EH (cell line): ENCODE results near the gene FAM227B.

Source experiments
- DNase-seq: peaks from one replicate; pipeline ENCODE4 v3.0.0-alpha.2; 2015; ENCODE audit warnings: low read depth

The FAM227B gene

DNA sequence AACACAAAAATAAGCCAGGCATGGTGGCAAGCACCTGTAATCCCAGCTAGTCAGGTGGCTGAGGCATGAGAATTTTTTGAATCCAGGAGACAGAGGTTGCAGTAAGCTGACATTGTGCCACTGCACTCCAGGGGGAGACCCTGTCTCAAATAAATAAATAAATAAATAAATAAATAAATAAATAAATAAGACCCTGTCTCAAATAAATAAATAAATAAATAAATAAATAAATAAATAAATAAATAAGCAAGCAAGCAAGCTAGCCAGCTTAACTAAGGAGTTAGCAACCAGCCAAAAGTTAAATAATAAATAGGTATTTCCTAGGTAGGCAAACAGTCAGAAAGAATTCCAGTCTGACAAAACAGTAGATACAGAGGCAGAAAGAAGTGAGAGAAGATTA is 326.7 kb downstream of the FAM227B start:
- DNase-seq, result no peak

GRCh38 chr15:49290191-49290590 is 330.4 kb downstream of the FAM227B start:
- no peak for DNase-seq

- DNase-seq, result no peak
These were observed 332.2 kb downstream of the FAM227B start for GRCh38 chr15:49288391-49288790.

DNA sequence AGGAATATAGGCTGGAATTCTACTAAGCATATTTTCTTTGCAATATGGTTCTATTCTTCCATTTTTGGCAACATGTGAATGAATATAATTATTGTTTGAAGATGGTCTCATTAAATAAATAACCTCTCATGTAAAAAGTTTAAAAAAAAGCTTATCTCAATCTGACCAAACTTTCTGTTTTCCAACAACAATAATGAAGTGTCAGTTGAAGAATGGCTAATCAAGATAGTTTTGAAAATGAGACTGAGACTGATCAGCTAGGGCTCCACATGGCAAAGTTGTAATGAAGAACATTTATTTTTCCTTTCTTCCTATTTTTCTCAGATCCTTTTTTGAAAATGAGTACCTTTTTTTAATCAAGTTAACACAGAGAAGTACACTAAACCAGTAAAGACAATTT is 333.1 kb downstream of the FAM227B start:
- no peak for DNase-seq

DNA sequence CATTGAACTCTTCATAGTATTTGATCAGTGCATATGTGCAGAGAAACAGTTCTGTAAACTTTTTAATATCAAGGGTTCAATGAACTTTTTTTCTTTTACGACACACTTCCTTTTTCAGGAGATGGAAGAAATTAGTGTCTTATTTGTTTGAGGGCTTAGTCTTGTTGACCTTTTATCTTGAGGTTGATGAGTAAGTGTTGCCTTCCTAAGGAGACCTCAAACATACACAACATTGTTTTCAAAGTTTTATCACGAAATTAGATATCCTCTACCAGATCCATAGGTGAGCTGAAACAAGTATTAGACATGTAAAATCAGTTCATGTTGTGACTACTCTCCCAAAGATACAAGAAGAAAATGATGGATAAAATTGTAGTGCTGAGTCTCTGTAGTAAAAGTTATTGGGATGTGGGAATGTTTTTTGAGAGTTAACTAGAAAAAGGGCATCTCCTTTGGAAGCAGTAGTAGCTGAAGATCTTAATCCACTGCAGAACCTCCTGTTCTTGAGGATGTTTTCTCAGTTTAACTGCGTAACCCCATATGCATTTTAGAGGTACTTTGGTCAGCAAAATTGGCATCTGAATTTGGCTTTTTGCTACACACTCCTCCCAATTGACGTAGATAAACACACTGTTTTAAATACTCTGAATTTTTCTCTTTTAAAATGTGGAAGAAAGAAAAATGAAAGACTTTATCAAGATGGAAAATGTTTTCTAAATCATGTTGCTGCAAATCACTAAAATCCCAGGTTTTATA is 333.8 kb downstream of the FAM227B start:
- no peak for DNase-seq

GRCh38 chr15:49282366-49282765 is 338.3 kb downstream of the FAM227B start:
- DNase-seq, result peak; percentile 96

DNA sequence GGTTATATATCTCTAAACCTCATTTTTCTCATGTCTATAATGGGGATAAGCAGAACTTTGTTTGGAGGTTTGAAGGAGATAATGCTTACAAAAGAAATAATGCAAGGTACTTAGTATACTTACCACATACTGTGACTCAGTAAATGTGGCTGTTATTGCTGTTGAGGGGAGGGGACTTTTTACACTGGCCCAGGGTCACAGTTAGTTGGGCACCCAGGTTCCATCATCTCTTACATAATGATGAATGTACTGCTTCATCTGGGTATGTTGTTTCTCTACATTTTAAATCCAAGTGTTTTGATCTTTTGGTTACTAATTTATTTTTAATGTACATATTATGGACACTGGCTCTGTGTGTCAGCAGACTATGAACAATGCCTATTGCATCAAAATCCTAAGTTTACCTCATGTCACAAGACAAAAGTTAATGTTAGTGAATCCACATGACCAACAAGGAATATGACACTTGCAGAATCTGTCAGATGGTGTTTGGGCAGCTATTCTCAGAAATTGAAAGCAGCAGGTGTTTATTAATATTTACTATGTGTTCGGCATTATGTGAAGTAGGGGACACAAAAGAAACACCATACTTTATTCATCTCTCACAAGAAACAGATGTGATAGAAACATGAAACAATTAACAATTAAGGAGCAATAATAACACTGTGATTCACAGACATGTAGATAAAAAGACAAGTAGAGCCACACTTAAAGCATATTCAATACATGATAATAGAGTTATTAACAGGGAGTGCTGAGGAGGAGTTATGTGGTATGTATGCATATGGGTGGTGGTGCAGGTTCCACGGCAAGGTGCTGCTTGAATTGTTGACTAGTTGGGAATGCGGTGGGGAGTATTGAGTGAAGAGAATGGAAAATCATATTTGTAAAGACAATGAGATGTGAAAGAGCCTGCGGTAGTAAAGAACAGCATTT is 340.8 kb downstream of the FAM227B start:
- no peak for DNase-seq

DNA sequence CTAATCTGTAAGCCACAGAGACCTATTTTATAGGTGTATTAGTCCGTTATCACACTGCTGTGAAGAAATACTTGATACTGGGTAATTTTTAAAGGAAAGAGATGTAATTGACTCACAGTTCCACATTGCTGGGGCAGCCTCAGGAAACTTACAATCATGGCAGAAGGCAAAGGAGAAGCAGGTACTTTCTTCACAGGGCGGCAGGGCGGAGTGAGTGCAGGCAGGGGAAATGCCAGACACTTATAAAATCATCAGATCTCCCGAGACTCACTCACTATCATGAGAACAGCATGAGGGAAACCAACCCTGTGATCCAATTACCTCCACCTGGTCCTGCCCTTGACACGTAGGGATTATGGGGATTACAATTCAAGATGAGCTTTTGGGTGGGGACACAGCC is 341.9 kb downstream of the FAM227B start:
- no peak for DNase-seq
